DOHH2 (cell line): ENCODE measurements around the gene SIK2.

Experiments
- EZH2phosphoT487 ChIP-seq: fragments of 200-600 bp; sonication (generic); IDR thresholded peaks from 2 replicates; pipeline ENCODE4 v1.6.1; 2017; ENCODE audit warnings: borderline replicate concordance, mild to moderate bottlenecking, antibody characterized with exemption, low read length, moderate library complexity, mixed read lengths
- TF ChIP-seq, protein P1 (sequence below): fragments of 200-600 bp; sonication (generic); IDR thresholded peaks from one replicate; pipeline ENCODE4 v1.5.1; 2014; ENCODE audit warnings: antibody characterized with exemption, mild to moderate bottlenecking, low read depth, low read length; ENCODE audit not compliant: poor library complexity, severe bottlenecking

DNA sequence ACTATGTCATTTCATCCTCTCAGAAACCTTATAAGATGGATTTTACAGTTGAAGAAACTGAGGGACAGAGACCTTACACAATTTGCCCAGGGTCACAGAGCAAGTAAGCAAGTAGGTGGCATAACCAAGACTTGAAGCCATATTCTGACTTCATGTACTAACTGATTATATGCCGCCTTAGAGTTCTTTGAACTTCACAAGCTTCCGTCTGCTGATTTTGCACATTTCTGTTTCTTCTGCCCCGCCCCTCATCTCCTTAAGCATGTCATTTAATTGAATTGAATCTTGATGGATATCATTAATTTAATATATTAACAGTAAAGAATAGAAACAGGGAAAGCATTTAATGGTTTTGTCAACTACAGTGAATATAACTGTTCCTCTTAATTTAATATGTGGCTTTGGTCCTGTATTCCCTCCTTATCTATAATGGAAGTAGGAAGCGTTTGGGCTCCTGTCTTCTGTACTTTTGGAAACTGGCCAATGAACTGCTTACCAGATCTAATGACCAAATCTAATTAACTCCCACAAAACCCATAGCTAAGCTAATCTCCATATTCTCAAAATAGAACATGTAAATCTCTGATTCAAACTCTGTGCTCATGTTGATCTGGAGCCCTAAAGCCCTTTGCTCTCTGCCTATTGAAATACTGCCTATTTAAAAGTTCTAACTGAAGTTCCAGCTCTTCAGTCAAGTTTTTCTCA, 30.4 kb downstream of the SIK2 start:
- TF ChIP-seq, protein P1, sequence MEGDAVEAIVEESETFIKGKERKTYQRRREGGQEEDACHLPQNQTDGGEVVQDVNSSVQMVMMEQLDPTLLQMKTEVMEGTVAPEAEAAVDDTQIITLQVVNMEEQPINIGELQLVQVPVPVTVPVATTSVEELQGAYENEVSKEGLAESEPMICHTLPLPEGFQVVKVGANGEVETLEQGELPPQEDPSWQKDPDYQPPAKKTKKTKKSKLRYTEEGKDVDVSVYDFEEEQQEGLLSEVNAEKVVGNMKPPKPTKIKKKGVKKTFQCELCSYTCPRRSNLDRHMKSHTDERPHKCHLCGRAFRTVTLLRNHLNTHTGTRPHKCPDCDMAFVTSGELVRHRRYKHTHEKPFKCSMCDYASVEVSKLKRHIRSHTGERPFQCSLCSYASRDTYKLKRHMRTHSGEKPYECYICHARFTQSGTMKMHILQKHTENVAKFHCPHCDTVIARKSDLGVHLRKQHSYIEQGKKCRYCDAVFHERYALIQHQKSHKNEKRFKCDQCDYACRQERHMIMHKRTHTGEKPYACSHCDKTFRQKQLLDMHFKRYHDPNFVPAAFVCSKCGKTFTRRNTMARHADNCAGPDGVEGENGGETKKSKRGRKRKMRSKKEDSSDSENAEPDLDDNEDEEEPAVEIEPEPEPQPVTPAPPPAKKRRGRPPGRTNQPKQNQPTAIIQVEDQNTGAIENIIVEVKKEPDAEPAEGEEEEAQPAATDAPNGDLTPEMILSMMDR: no peak
- TF ChIP-seq EZH2phosphoT487: no peak
